AG20443 (cell line): ENCODE data around the gene SLC1A2.

ENCODE experiments used
- DNase-seq: peaks from one replicate; pipeline ENCODE4 v3.0.0; 2012; ENCODE audit warnings: low spot score, mixed read lengths

The SLC1A2 gene

GRCh38 chr11:35303596-35304385 lies 115.6 kb downstream of the SLC1A2 start:
- DNase-seq, result peak; percentile 90

- no peak for DNase-seq
Measured at GRCh38 chr11:35302398-35302797, 117.0 kb downstream of the SLC1A2 start.

GRCh38 chr11:35298369-35298768 lies 121.0 kb downstream of the SLC1A2 start:
- no peak for DNase-seq

- no peak for DNase-seq
Measured at GRCh38 chr11:35295751-35296150, 123.6 kb downstream of the SLC1A2 start.

GRCh38 chr11:35293699-35294098 lies 125.7 kb downstream of the SLC1A2 start:
- DNase-seq, result no peak

GRCh38 chr11:35293035-35293434 lies 126.3 kb downstream of the SLC1A2 start:
- no peak for DNase-seq

GRCh38 chr11:35292279-35292678 lies 127.1 kb downstream of the SLC1A2 start:
- DNase-seq, result no peak

GRCh38 chr11:35290876-35291275 lies 128.5 kb downstream of the SLC1A2 start:
- no peak for DNase-seq

GRCh38 chr11:35289821-35290220 lies 129.5 kb downstream of the SLC1A2 start:
- DNase-seq, result no peak

- DNase-seq, result peak; percentile 81
Measured at GRCh38 chr11:35288817-35289541, 130.4 kb downstream of the SLC1A2 start.

- DNase-seq, result peak; percentile 28
Measured at GRCh38 chr11:35288309-35288708, 131.0 kb downstream of the SLC1A2 start.

- no peak for DNase-seq
Measured at GRCh38 chr11:35287344-35287890, 131.9 kb downstream of the SLC1A2 start.

GRCh38 chr11:35286126-35286525 lies 133.2 kb downstream of the SLC1A2 start:
- no peak for DNase-seq

- no peak for DNase-seq
Measured at GRCh38 chr11:35285471-35285870, 133.9 kb downstream of the SLC1A2 start.

- DNase-seq, result peak; percentile 52
Measured at GRCh38 chr11:35282221-35282882, 137.0 kb downstream of the SLC1A2 start.

- no peak for DNase-seq
Measured at GRCh38 chr11:35281169-35281688, 138.1 kb downstream of the SLC1A2 start.

- no peak for DNase-seq
Measured at GRCh38 chr11:35280727-35281126, 138.6 kb downstream of the SLC1A2 start.

- DNase-seq, result no peak
Measured at GRCh38 chr11:35277827-35278226, 141.5 kb downstream of the SLC1A2 start.

GRCh38 chr11:35276396-35277145 lies 142.8 kb downstream of the SLC1A2 start:
- DNase-seq, result peak; percentile 31

- peak; percentile 18 for DNase-seq
Measured at GRCh38 chr11:35275786-35276170, 143.6 kb downstream of the SLC1A2 start.
